ENCODE results near the gene RPRD2.

GRCh38 chr1:150404465-150404864 is 40.5 kb downstream of the RPRD2 start:
- TF ChIP-seq CTCF (IDR thresholded peaks at IDR 0.05) = no peak
- TF ChIP-seq POLR2A (IDR thresholded peaks at IDR 0.05) = no peak
